ENCODE results near the gene KLC3.

- TF ChIP-seq CTCF (IDR thresholded peaks at IDR 0.05) (no peak), POLR2A (IDR thresholded peaks at IDR 0.05) (no peak)
Observed at GRCh38 chr19:45352471-45352870, 11.9 kb downstream of the KLC3 start.

All from esophagus squamous epithelium (tissue), 4 donors.